AG09319 (cell line): ENCODE data around the gene FXN.

ENCODE experiments used
- DNase-seq: peaks from one replicate; pipeline ENCODE4 v3.0.0-alpha.2; 2010; ENCODE audit warnings: low read depth; ENCODE audit errors: extremely low read depth
- CTCF ChIP-seq: IDR thresholded peaks from 2 replicates; pipeline ENCODE4 v1.5.1; 2011; ENCODE audit warnings: low read depth, mild to moderate bottlenecking, inconsistent platforms, low read length, moderate library complexity

Gene FXN

GRCh38 chr9:69066955-69067354, 31.4 kb downstream of the FXN start:
- DNase-seq: no peak
- no peak for TF ChIP-seq CTCF

- no peak for TF ChIP-seq CTCF
- no peak for DNase-seq
Measured at GRCh38 chr9:69070201-69070600, 34.6 kb downstream of the FXN start.

GRCh38 chr9:69071059-69071458, 35.5 kb downstream of the FXN start:
- TF ChIP-seq CTCF: no peak
- no peak for DNase-seq

GRCh38 chr9:69073103-69073502, 37.6 kb downstream of the FXN start:
- TF ChIP-seq CTCF: no peak
- no peak for DNase-seq

GRCh38 chr9:69074801-69075200, 39.2 kb downstream of the FXN start:
- DNase-seq: no peak
- TF ChIP-seq CTCF: no peak

GRCh38 chr9:69076550-69076949, 41.0 kb downstream of the FXN start:
- no peak for DNase-seq
- no peak for TF ChIP-seq CTCF

GRCh38 chr9:69078069-69078468, 42.5 kb downstream of the FXN start:
- no peak for TF ChIP-seq CTCF
- no peak for DNase-seq
